Bronchial epithelial cell (primary cell): ENCODE results near the gene LILRA6. TPM values are rescaled to one million over a fixed set of nuclear protein-coding genes. Genes with fewer than 3 reads are reported as not detected.

Experiments used
- DNase-seq: peaks from one replicate; pipeline ENCODE4 v3.0.0-alpha.2; 2010; ENCODE audit warnings: low read depth
- FAIRE-seq: peaks from 2 replicates; lab custom pipeline; 2011; peaks lifted over from hg19 to GRCh38; lab: Jason Lieb, UNC
- H3K27me3 ChIP-seq: 2 replicates; pipeline ENCODE4 v1.5.1; 2011; ENCODE audit warnings: low read length; ENCODE audit not compliant: control insufficient read depth, insufficient read depth
- H3K36me3 ChIP-seq: 2 replicates; pipeline ENCODE4 v1.5.1; 2011; ENCODE audit warnings: low read length; ENCODE audit not compliant: control insufficient read depth, insufficient read depth
- H3K4me3 ChIP-seq: 2 replicates; pipeline ENCODE4 v1.5.1; 2011; ENCODE audit warnings: mild to moderate bottlenecking, low read depth, low read length, control low read depth
- total RNA-seq: library from RNA; depleted of rRNA; stranded (reverse); fragments of >200 nt; gene quantifications from 2 replicates; pipeline ENCODE4 v1.2.1, GENCODE V29; 2014
- TF ChIP-seq, protein P1 (sequence below): IDR thresholded peaks from 2 replicates; pipeline ENCODE4 v1.5.1; 2011; ENCODE audit warnings: mild to moderate bottlenecking, moderate library complexity, low read length, control low read depth, inconsistent platforms; ENCODE audit not compliant: insufficient read depth, severe bottlenecking

The LILRA6 gene
- total RNA-seq, 1 donor from 2014 or later: not detected

DNA sequence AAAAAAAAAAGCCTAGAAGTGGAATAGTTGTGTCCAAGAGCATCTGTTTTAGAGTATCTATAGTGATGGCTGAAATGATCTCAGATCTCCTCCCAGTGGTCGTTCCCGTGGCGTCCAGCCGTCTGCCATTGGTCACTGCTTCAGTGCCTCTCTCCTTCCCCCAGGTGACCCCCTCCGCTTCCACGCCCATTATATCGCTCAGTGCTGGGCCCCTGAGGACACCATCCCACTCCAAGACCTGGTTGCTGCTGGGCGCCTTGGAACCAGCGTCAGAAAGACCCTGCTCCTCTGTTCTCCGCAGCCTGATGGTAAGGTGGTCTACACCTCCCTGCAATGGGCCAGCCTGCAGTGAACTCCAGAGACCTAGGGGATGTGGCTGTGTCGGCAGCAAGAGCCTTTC, 49.6 kb downstream of the LILRA6 start:
- TF ChIP-seq, protein P1, sequence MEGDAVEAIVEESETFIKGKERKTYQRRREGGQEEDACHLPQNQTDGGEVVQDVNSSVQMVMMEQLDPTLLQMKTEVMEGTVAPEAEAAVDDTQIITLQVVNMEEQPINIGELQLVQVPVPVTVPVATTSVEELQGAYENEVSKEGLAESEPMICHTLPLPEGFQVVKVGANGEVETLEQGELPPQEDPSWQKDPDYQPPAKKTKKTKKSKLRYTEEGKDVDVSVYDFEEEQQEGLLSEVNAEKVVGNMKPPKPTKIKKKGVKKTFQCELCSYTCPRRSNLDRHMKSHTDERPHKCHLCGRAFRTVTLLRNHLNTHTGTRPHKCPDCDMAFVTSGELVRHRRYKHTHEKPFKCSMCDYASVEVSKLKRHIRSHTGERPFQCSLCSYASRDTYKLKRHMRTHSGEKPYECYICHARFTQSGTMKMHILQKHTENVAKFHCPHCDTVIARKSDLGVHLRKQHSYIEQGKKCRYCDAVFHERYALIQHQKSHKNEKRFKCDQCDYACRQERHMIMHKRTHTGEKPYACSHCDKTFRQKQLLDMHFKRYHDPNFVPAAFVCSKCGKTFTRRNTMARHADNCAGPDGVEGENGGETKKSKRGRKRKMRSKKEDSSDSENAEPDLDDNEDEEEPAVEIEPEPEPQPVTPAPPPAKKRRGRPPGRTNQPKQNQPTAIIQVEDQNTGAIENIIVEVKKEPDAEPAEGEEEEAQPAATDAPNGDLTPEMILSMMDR: no peak
- Histone ChIP-seq H3K4me3 (no peak overlapping the region), H3K36me3 (peaks cover 2% of the 10 kb centered on the region), H3K27me3 (no peaks in the 10 kb centered on the region)
- FAIRE-seq (no peak), DNase-seq (no peak)

GRCh38 chr19:54191811-54192453, 50.7 kb downstream of the LILRA6 start:
- Histone ChIP-seq H3K4me3 (peak overlapping the region; percentile 82), H3K27me3 (no peaks in the 10 kb centered on the region), H3K36me3 (peaks cover 6% of the 10 kb centered on the region)
- no peak for FAIRE-seq
- no peak for DNase-seq
- TF ChIP-seq, protein P1: no peak

DNA sequence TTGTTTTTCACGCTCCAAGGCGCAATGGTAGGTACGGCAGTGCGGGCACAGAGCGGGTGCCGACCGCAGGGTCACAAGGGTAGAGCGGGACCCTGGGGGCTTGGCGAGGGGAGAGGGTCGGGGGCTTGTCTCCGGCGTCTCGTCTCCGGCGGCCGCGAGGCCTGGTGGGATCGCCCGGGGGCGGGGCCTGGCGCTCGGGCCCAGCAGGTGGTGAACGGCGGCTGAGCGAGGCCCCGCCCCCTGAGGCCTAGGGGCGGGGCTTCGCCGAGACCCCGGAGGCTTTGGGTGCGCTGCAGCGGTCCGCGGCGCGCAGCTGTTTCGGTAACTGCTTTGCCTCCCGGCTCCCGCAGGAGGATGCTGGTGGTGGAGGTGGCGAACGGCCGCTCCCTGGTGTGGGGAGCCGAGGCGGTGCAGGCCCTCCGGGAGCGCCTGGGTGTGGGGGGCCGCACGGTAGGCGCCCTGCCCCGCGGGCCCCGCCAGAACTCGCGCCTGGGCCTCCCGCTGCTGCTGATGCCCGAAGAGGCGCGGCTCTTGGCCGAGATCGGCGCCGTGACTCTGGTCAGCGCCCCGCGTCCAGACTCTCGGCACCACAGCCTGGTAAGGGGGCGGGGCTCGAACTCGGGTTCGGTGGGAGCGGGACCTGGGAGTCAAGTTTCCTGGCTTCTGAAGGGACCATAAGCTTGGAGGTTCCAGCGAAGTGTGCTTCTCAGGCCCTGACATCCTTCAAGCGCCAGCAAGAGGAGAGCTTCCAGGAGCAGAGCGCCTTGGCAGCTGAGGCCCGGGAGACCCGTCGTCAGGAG, 51.4 kb downstream of the LILRA6 start, which contains the start of gene TSEN34:
TSS of gene TSEN34 (plus strand) at position 298 of the 800 bp plus-strand sequence. CDS start at position 355, 57 bp downstream.
- FAIRE-seq (no peak), DNase-seq (no peak)
- TF ChIP-seq, protein P1: no peak
- Histone ChIP-seq H3K27me3 (no peaks in the 10 kb centered on the region), H3K4me3 (peak within 1 kb of the TSS; percentile 82), H3K36me3 (peaks cover 8% of the 10 kb centered on the region)

- H3K36me3 ChIP-seq: peaks cover 8% of the 10 kb centered on the region
- DNase-seq (peak; percentile 97), FAIRE-seq (no peak)
- TF ChIP-seq, protein P1: no peak
- peak overlapping the region; percentile 82 for H3K4me3 ChIP-seq
- H3K27me3 ChIP-seq: no peaks in the 10 kb centered on the region
These were observed 52.0 kb downstream of the LILRA6 start for GRCh38 chr19:54190503-54191010.

- peak overlapping the region; percentile 82 for H3K4me3 ChIP-seq
- H3K36me3 ChIP-seq: peaks cover 10% of the 10 kb centered on the region
- DNase-seq (peak; percentile 99), FAIRE-seq (peak; percentile 99)
- TF ChIP-seq, protein P1: no peak
- no peaks in the 10 kb centered on the region for H3K27me3 ChIP-seq
These were observed 52.7 kb downstream of the LILRA6 start for GRCh38 chr19:54189735-54190502.
